HG02981 (cell line): ENCODE data around the gene HOATZ.

Experiments
- ATAC-seq: cut with Tn5 transposase; IDR thresholded peaks from one replicate; pipeline ENCODE4 v1.9.1; 2021; ENCODE audit warnings: mild to moderate bottlenecking, moderate library complexity; ENCODE audit not compliant: unreplicated experiment

HOATZ gene

DNA sequence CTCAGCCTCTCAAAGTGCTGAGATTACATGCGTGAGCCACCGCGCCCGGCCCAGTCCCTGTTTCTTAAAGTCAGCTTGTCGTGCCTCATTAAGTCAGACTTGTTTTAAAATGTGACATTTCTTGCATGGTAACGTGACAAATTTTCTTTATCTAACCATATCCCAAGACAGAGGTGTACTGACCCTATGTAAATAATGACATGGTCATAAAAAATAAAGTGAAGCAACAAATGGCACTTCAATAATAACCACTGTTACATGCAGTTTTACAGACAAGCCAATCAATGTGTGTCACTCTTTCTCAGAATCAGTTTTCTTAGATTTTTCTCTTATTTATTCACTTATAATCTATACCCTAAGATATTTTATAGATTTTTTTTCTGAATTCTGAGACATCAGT lies 61.2 kb downstream of the HOATZ start:
- ATAC-seq = no peak

DNA sequence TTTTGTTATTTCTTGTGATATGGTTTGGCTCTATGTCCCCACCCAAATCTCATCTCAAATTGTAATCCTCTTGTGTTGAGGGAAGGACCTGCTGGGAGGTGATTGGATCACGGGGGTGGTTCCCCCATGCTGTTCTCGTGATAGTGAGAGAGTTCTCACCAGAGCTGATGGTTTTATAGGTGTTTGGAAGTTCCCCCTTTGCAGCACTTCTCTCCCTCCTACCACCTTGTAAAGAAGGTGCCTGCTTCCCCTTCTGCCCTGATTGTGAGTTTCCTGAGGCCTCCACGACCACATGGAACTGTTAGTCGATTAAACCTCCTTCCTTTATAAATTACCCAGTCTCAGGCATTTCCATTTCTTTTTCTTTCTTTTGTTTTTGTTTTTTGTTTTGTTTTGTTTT lies 63.2 kb downstream of the HOATZ start:
- no peak for ATAC-seq

- no peak for ATAC-seq
Observed at GRCh38 chr11:111581341-111581740, 66.8 kb downstream of the HOATZ start.

GRCh38 chr11:111582163-111582562 lies 67.6 kb downstream of the HOATZ start:
- ATAC-seq = no peak

DNA sequence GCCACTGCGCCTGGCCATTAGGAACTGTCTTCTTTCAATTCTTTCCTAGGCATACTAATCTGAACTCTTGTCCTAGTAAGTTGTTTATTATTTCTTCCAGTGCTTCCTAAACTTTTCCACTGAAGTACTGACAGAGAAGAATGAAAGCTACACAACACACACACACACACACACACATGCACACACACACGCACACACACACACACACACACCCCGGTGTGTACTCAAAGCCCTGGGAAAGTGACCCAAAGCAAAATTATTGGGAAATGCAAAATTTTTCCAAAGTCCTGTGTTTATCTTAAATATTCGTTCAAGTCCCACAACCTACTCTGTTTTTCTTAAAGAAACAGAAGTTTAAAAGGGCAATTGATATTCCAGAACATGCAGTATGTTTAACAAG lies 68.3 kb downstream of the HOATZ start:
- ATAC-seq = no peak

- ATAC-seq = no peak
Observed at GRCh38 chr11:111585371-111585770, 70.8 kb downstream of the HOATZ start.

- no peak for ATAC-seq
Observed at GRCh38 chr11:111586388-111586831, 71.8 kb downstream of the HOATZ start.
